Dendritic cell treated with granulocyte-macrophage colony-stimulating factor and Interleukin-4, amounts not matched to agents 40 ng/mL and 50 ng/mL, for 4 days (primary cell): ENCODE results near the gene APH1B.

Experiments used
- H3K27ac Mint-ChIP-seq: one replicate; pipeline ENCODE4 v1.8.0; 2022; ENCODE audit warnings: mild to moderate bottlenecking, mixed read lengths
- H3K27me3 Mint-ChIP-seq: one replicate; pipeline ENCODE4 v1.8.0; 2022; ENCODE audit warnings: mild to moderate bottlenecking, mixed read lengths
- H3K36me3 Mint-ChIP-seq: one replicate; pipeline ENCODE4 v1.8.0; 2022; ENCODE audit warnings: low read depth, mixed read lengths
- H3K4me1 Mint-ChIP-seq: one replicate; pipeline ENCODE4 v1.8.0; 2022; ENCODE audit warnings: low read depth, mixed read lengths
- H3K4me3 Mint-ChIP-seq: one replicate; pipeline ENCODE4 v1.8.0; 2022; ENCODE audit warnings: mild to moderate bottlenecking, moderate library complexity, mixed read lengths
- H3K9me3 Mint-ChIP-seq: one replicate; pipeline ENCODE4 v1.8.0; 2022; ENCODE audit warnings: mixed read lengths
- intact Hi-C: fragments of 100-400 bp; cut with micrococcal nuclease; formaldehyde crosslinking; loops from one replicate; pipeline ENCODE4 v1.15.0; 2022

The APH1B gene

GRCh38 chr15:63261311-63261710 lies 16.1 kb upstream of the APH1B start:
- H3K27me3 Mint-ChIP-seq = no peaks in the 10 kb centered on the region
- H3K4me3 Mint-ChIP-seq = no peak overlapping the region
- no peaks in the 10 kb centered on the region for H3K9me3 Mint-ChIP-seq
- intact Hi-C loops = no loop called here
- H3K36me3 Mint-ChIP-seq = peaks cover 73% of the 10 kb centered on the region
- H3K4me1 Mint-ChIP-seq = peaks cover 6% of the 10 kb centered on the region
- no peak overlapping the region for H3K27ac Mint-ChIP-seq

GRCh38 chr15:63263519-63263918 lies 13.9 kb upstream of the APH1B start:
- intact Hi-C loops = no loop called here
- H3K4me3 Mint-ChIP-seq = no peak overlapping the region
- H3K27ac Mint-ChIP-seq = no peak overlapping the region
- H3K36me3 Mint-ChIP-seq = peaks cover 64% of the 10 kb centered on the region
- H3K9me3 Mint-ChIP-seq = no peaks in the 10 kb centered on the region
- no peaks in the 10 kb centered on the region for H3K27me3 Mint-ChIP-seq
- H3K4me1 Mint-ChIP-seq = peaks cover under 1% of the 10 kb centered on the region

GRCh38 chr15:63264688-63265293 lies 12.6 kb upstream of the APH1B start:
- Mint-ChIP-seq H3K27ac (no peak overlapping the region), H3K27me3 (no peaks in the 10 kb centered on the region), H3K4me3 (no peak overlapping the region), H3K9me3 (no peaks in the 10 kb centered on the region), H3K36me3 (peaks cover 61% of the 10 kb centered on the region), H3K4me1 (no peaks in the 10 kb centered on the region)
- intact Hi-C loops = no loop called here

- Mint-ChIP-seq H3K27ac (peak overlapping the region; percentile 58), H3K4me1 (peaks cover 38% of the 10 kb centered on the region), H3K9me3 (no peaks in the 10 kb centered on the region), H3K36me3 (peaks cover 19% of the 10 kb centered on the region), H3K27me3 (no peaks in the 10 kb centered on the region), H3K4me3 (no peak overlapping the region)
- intact Hi-C loops = loop anchor here (5.0 kb wide), 1 partner anchor 52 kb away; no protein-coding TSS in a partner anchor
Measured at GRCh38 chr15:63274427-63274826, 3.0 kb upstream of the APH1B start.

GRCh38 chr15:63276342-63277037 lies 915 bp upstream of the APH1B start:
- Mint-ChIP-seq H3K27ac (peak overlapping the region; percentile 90), H3K9me3 (no peaks in the 10 kb centered on the region), H3K27me3 (no peaks in the 10 kb centered on the region), H3K36me3 (peaks cover 21% of the 10 kb centered on the region), H3K4me3 (peak overlapping the region; percentile 79), H3K4me1 (peaks cover 38% of the 10 kb centered on the region)
- intact Hi-C loops = no loop called here

GRCh38 chr15:63277893-63278456 lies 570 bp downstream of the APH1B start:
- no peaks in the 10 kb centered on the region for H3K9me3 Mint-ChIP-seq
- peak overlapping the region; percentile 81 for H3K4me3 Mint-ChIP-seq
- H3K36me3 Mint-ChIP-seq = peaks cover 21% of the 10 kb centered on the region
- H3K27me3 Mint-ChIP-seq = no peaks in the 10 kb centered on the region
- H3K4me1 Mint-ChIP-seq = peaks cover 38% of the 10 kb centered on the region
- intact Hi-C loops = no loop called here
- peak overlapping the region; percentile 90 for H3K27ac Mint-ChIP-seq

DNA sequence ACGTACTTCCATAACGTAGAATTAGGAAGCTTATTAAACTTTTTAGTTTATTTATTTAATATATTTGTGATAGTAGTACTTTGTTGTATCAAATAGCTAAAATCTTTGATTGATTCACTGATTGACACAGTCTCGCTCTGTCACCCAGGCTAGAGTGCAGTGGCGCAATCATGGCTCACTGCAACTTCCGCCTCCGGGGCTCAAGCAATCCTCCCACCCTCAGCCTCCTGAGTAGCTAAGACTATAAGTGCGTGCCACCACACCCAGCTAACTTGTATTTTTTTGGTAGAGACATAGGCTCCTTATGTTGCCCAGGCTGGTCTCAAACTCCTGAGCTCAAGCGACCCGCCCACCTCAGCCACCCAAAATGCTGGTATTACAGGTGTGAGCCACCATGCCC lies 5.7 kb downstream of the APH1B start:
- intact Hi-C loops = loop anchor here (5.0 to 10.0 kb wide), 4 partner anchors 91 to 222 kb away; partner anchors contain the start of genes RPS27L and USP3

GRCh38 chr15:63284335-63284734 lies 6.9 kb downstream of the APH1B start:
- H3K9me3 Mint-ChIP-seq = no peaks in the 10 kb centered on the region
- peaks cover 29% of the 10 kb centered on the region for H3K4me1 Mint-ChIP-seq
- H3K4me3 Mint-ChIP-seq = no peak overlapping the region
- intact Hi-C loops = loop anchor here (5.0 to 10.0 kb wide), 4 partner anchors 92 to 220 kb away; partner anchors contain the start of genes RPS27L and USP3
- peak overlapping the region; percentile 92 for H3K27ac Mint-ChIP-seq
- no peaks in the 10 kb centered on the region for H3K27me3 Mint-ChIP-seq
- peaks cover 66% of the 10 kb centered on the region for H3K36me3 Mint-ChIP-seq

More for the DNA sequence above, 5.7 kb downstream of the APH1B start:
- no peaks in the 10 kb centered on the region for H3K9me3 Mint-ChIP-seq
- H3K4me1 Mint-ChIP-seq = peaks cover 36% of the 10 kb centered on the region
- peak overlapping the region; percentile 92 for H3K27ac Mint-ChIP-seq
- H3K36me3 Mint-ChIP-seq = peaks cover 65% of the 10 kb centered on the region
- H3K4me3 Mint-ChIP-seq = no peak overlapping the region
- no peaks in the 10 kb centered on the region for H3K27me3 Mint-ChIP-seq

DNA sequence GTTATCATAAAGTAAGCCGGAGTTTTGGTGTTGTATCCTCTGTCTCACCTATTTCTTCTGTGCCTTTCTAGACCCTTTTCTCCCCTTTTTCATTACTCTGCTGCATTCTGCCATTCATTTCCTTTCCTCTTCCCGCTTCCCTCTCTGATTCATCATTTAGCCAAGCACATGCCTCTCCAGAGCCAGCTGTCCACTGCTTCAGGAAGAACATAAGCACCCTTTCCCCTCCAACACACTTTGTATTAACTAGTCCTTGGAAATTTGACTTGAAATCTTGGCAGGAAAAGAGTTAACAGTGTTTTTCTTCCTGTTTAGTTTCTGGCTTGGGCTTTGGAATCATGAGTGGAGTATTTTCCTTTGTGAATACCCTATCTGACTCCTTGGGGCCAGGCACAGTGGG lies 9.7 kb downstream of the APH1B start:
- H3K4me1 Mint-ChIP-seq = peaks cover 27% of the 10 kb centered on the region
- H3K27me3 Mint-ChIP-seq = no peaks in the 10 kb centered on the region
- H3K9me3 Mint-ChIP-seq = no peaks in the 10 kb centered on the region
- H3K27ac Mint-ChIP-seq = no peak overlapping the region
- intact Hi-C loops = loop anchor here (5.0 to 10.0 kb wide), 4 partner anchors 178 to 315 kb away; partner anchors contain the start of gene USP3
- no peak overlapping the region for H3K4me3 Mint-ChIP-seq
- H3K36me3 Mint-ChIP-seq = peaks cover 65% of the 10 kb centered on the region

DNA sequence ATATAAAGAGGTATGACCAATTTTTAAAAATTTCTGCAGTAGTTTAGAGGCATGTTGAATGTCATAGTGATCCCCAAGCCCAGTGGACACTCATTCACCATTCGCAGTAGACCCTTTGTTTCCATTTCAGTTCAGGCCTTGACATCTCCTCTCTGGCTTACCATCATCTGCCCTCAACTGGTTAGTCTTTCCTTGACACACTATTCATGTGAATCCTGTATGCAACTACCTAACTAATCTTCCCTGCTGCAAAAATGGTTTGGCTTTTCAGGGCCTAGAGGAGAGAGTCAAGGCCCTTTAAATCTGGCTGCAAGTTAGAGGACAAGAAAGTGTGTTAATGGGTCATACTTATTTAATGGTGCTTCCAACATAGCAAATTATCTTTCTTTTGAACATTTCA lies 10.9 kb downstream of the APH1B start:
- H3K4me1 Mint-ChIP-seq = peaks cover 25% of the 10 kb centered on the region
- H3K27me3 Mint-ChIP-seq = no peaks in the 10 kb centered on the region
- no peak overlapping the region for H3K4me3 Mint-ChIP-seq
- intact Hi-C loops = loop anchor here (2.0 to 10.0 kb wide), 5 partner anchors 114 to 314 kb away; partner anchors contain the start of gene USP3
- no peaks in the 10 kb centered on the region for H3K9me3 Mint-ChIP-seq
- H3K36me3 Mint-ChIP-seq = peaks cover 77% of the 10 kb centered on the region
- no peak overlapping the region for H3K27ac Mint-ChIP-seq

DNA sequence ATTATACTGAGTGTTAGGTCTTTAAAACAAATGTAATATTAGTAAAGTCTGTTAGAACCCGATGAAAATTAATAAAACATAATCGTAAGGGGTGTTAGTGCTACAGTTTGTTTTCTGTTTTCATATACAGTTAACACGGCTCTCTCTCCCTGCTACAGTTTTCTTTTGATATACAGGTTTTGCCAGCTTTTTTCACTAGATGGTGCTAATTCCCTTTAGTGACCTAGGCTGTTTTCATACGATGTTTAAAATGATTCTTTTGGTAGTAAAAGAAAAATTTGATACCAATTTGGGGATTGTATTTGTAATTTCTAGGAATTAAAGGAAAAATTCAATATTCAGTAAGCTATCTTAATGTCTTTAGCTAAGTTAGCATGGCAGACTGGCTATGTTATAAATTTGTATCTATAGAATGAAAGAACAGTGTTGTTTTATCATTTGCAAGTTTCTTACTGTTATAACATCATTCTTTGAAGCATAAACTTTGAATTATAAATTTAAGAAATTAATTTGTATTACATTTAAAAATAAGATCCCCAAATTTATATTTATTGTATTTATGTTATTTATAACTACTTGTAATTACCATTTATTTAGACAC lies 11.5 kb downstream of the APH1B start:
- Mint-ChIP-seq H3K36me3 (peaks cover 78% of the 10 kb centered on the region), H3K27me3 (no peaks in the 10 kb centered on the region), H3K4me3 (no peak overlapping the region), H3K9me3 (no peaks in the 10 kb centered on the region), H3K27ac (no peak overlapping the region), H3K4me1 (peaks cover 22% of the 10 kb centered on the region)
- intact Hi-C loops = loop anchor here (2.0 to 10.0 kb wide), 5 partner anchors 114 to 313 kb away; partner anchors contain the start of gene USP3

GRCh38 chr15:63291507-63291906 lies 14.1 kb downstream of the APH1B start:
- Mint-ChIP-seq H3K27me3 (no peaks in the 10 kb centered on the region), H3K4me3 (no peak overlapping the region), H3K9me3 (no peaks in the 10 kb centered on the region), H3K36me3 (peaks cover 81% of the 10 kb centered on the region), H3K27ac (no peak overlapping the region), H3K4me1 (peaks cover 35% of the 10 kb centered on the region)
- intact Hi-C loops = no loop called here

DNA sequence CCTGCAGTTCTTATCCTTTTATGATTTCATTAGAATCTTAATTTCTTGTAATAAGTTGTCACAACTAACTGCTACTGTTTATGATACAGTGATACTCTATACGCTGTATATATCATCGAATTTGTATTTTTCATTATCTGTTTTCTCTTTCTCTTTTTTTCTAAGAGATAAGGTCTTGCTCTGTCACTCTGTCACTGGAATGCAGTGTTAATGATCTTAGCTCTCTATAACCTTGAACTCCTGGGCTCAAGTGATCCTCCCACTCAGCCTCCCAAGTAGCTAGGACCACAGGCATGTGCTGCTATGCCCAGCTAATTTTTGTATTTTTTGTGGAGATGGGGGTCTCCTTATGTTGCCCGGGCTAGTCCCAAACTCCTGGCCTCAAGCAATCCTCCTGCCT lies 14.8 kb downstream of the APH1B start:
- Mint-ChIP-seq H3K4me1 (peaks cover 27% of the 10 kb centered on the region), H3K36me3 (peaks cover 81% of the 10 kb centered on the region), H3K27me3 (no peaks in the 10 kb centered on the region), H3K27ac (no peak overlapping the region), H3K9me3 (no peaks in the 10 kb centered on the region), H3K4me3 (no peak overlapping the region)
- intact Hi-C loops = no loop called here

- Mint-ChIP-seq H3K27ac (no peak overlapping the region), H3K4me1 (peaks cover 26% of the 10 kb centered on the region), H3K27me3 (no peaks in the 10 kb centered on the region), H3K9me3 (no peaks in the 10 kb centered on the region), H3K4me3 (no peak overlapping the region), H3K36me3 (peaks cover 81% of the 10 kb centered on the region)
- intact Hi-C loops = no loop called here
Measured at GRCh38 chr15:63292771-63293170, 15.4 kb downstream of the APH1B start.
